K562 (cell line): Measurements from ENCODE around the gene HYAL3. TPM values are rescaled to one million over a fixed set of nuclear protein-coding genes. Genes with fewer than 3 reads are reported as not detected.
A peak's percentile ranks its signal among the peaks of the same experiment; 100 is the strongest.

Source experiments
- ARID1B ChIP-seq: fragments of 450-650 bp; IDR thresholded peaks from 2 replicates; pipeline ENCODE4 v1.6.1; 2016; ENCODE audit warnings: antibody characterized with exemption, mild to moderate bottlenecking, inconsistent platforms
- CBFA2T2 ChIP-seq: fragments of 450-650 bp; conservative IDR thresholded peaks from 2 replicates; pipeline ENCODE4 v1.6.1; 2017; ENCODE audit warnings: mild to moderate bottlenecking
- CGGBP1 ChIP-seq: fragments of 250-450 bp; sonication (Bioruptor Pico); IDR thresholded peaks from 2 replicates; pipeline ENCODE4 v1.9.0; 2021; ENCODE audit warnings: mild to moderate bottlenecking
- ELK1 ChIP-seq: sonication (generic); formaldehyde crosslinking; IDR thresholded peaks from 2 replicates; pipeline ENCODE4 v1.8.1; 2022; ENCODE audit warnings: missing genetic modification reagents
- ETS1 ChIP-seq: conservative IDR thresholded peaks from 2 replicates; pipeline ENCODE4 v1.6.1; 2011; ENCODE audit warnings: low read depth, mild to moderate bottlenecking, low read length; ENCODE audit not compliant: control insufficient read depth
- HDAC6 ChIP-seq: IDR thresholded peaks from 2 replicates; pipeline ENCODE4 v1.6.1; 2012; ENCODE audit warnings: low read depth, mild to moderate bottlenecking, control low read depth, inconsistent platforms, low read length, moderate library complexity
- HEY1 ChIP-seq: fragments of 250-450 bp; sonication (Bioruptor Pico); IDR thresholded peaks from 2 replicates; pipeline ENCODE4 v1.5.0; 2020; ENCODE audit warnings: mild to moderate bottlenecking, moderate library complexity, borderline replicate concordance
- HINFP ChIP-seq: fragments of 450-650 bp; conservative IDR thresholded peaks from 2 replicates; pipeline ENCODE4 v1.6.1; 2016; ENCODE audit warnings: missing genetic modification characterization, low read depth, mild to moderate bottlenecking, control low read depth, missing compliant biosample characterization
- ILK ChIP-seq: fragments of 450-650 bp; IDR thresholded peaks from 2 replicates; pipeline ENCODE4 v1.6.1; 2016; ENCODE audit warnings: missing genetic modification characterization, low read depth, mild to moderate bottlenecking, missing compliant biosample characterization, moderate library complexity, borderline replicate concordance
- KHSRP ChIP-seq: fragments of 450-650 bp; IDR thresholded peaks from 2 replicates; pipeline ENCODE4 v1.6.1; 2017
- LCOR ChIP-seq: sonication (generic); formaldehyde crosslinking; IDR thresholded peaks from 2 replicates; pipeline ENCODE4 v1.8.0; 2022; ENCODE audit warnings: mild to moderate bottlenecking, missing genetic modification reagents
- MXI1 ChIP-seq: IDR thresholded peaks from 2 replicates; pipeline ENCODE4 v1.6.1; 2011; ENCODE audit warnings: low read depth, mild to moderate bottlenecking, improper control_type of control experiment, low read length
- NCOA6 ChIP-seq: fragments of 450-650 bp; IDR thresholded peaks from 2 replicates; pipeline ENCODE4 v1.6.1; 2017; ENCODE audit warnings: mild to moderate bottlenecking
- NELFE ChIP-seq: IDR thresholded peaks from 2 replicates; pipeline ENCODE4 v1.6.1; 2011; ENCODE audit warnings: mild to moderate bottlenecking; ENCODE audit not compliant: insufficient read depth, insufficient read length
- PCBP2 ChIP-seq: fragments of 200-400 bp; formaldehyde crosslinking; IDR thresholded peaks from 2 replicates; pipeline ENCODE4 v1.6.1; 2018; ENCODE audit warnings: low read length, low read depth, mild to moderate bottlenecking, moderate library complexity; ENCODE audit not compliant: poor library complexity, severe bottlenecking
- RBM17 ChIP-seq: fragments of 200-400 bp; formaldehyde crosslinking; IDR thresholded peaks from 2 replicates; pipeline ENCODE4 v1.6.1; 2017; ENCODE audit warnings: low read depth, mild to moderate bottlenecking, low read length, borderline replicate concordance
- RHOXF2B ChIP-seq: fragments of 250-450 bp; sonication (Bioruptor Pico); conservative IDR thresholded peaks from 2 replicates; pipeline ENCODE4 v1.5.1; 2021
- SREBF2 ChIP-seq: sonication (generic); formaldehyde crosslinking; IDR thresholded peaks from 2 replicates; pipeline ENCODE4 v1.4.0; 2020; ENCODE audit warnings: mild to moderate bottlenecking, missing genetic modification reagents
- STAG1 ChIP-seq: sonication (generic); formaldehyde crosslinking; IDR thresholded peaks from 2 replicates; pipeline ENCODE4 v1.5.0; 2020; ENCODE audit warnings: missing genetic modification reagents, borderline replicate concordance
- STAT5B ChIP-seq: fragments of 250-450 bp; sonication (Bioruptor Pico); IDR thresholded peaks from 2 replicates; pipeline ENCODE4 v1.8.0; 2021; ENCODE audit warnings: mild to moderate bottlenecking, inconsistent platforms
- TAF1 ChIP-seq: IDR thresholded peaks from 2 replicates; pipeline ENCODE4 v1.6.1; 2011; ENCODE audit warnings: mild to moderate bottlenecking, low read length, moderate library complexity; ENCODE audit not compliant: insufficient read depth, control insufficient read depth, severe bottlenecking; ENCODE audit errors: extremely low read depth
- TFAM ChIP-seq: fragments of 250-450 bp; sonication (Bioruptor Pico); conservative IDR thresholded peaks from 2 replicates; pipeline ENCODE4 v1.5.0; 2021; ENCODE audit warnings: mild to moderate bottlenecking, moderate library complexity
- TSC22D4 ChIP-seq: fragments of 450-650 bp; IDR thresholded peaks from 2 replicates; pipeline ENCODE4 v1.6.1; 2016; ENCODE audit warnings: missing genetic modification characterization, missing biosample characterization, control low read depth
- ZNF121 ChIP-seq: sonication (generic); formaldehyde crosslinking; conservative IDR thresholded peaks from 2 replicates; pipeline ENCODE4 v1.8.0; 2022; ENCODE audit warnings: missing genetic modification reagents
- ZNF165 ChIP-seq: fragments of 250-450 bp; sonication (Bioruptor Pico); IDR thresholded peaks from 2 replicates; pipeline ENCODE4 v1.4.0; 2020; ENCODE audit warnings: borderline replicate concordance
- ZNF717 ChIP-seq: fragments of 250-450 bp; sonication (Bioruptor Pico); IDR thresholded peaks from 2 replicates; pipeline ENCODE4 v1.5.0; 2021
- ZNF77 ChIP-seq: fragments of 250-450 bp; sonication (Bioruptor Pico); IDR thresholded peaks from 2 replicates; pipeline ENCODE4 v1.5.0; 2020
- polyA plus RNA-seq, 8 experiments: library from polyadenylated mRNA; depleted of rRNA in 4 of 8; stranded (reverse) in 5 of 8; unstranded in 3 of 8; fragments of >200 nt; fragmentation: Nextera tagmentation in 2 of 8; fragmentation: Illumina TruSeq in 1 of 8; extraction: Ambion mirVana in 2 of 8; extraction: Trizol in 1 of 8; gene quantifications; 2 replicates each; pipeline versions ENCODE4 v1.2.1 to v1.2.3, GENCODE V29; 2011 to 2014; ENCODE audit warnings: inconsistent platforms in 1 of 8, missing spikeins in 1 of 8
- total RNA-seq, 7 experiments: library from RNA; depleted of rRNA in 6 of 7; stranded (reverse); fragments of >200 nt in 6 of 7; fragmentation: Illumina TruSeq in 2 of 7; extraction: Trizol in 2 of 7; gene quantifications; 2 replicates each; pipeline versions ENCODE4 v1.2.1 to v1.2.3, GENCODE V29; 2011 to 2021; ENCODE audit warnings: low replicate concordance in 1 of 7

The HYAL3 gene
- total and polyA plus RNA-seq, 9 of the 15 experiments (the other 6 are each of a cell fraction or from before 2014, with no cell fraction given), result 0.38 to 9.1 (median 6.8) TPM

- no peak for TF ChIP-seq RBM17
- no peak for TF ChIP-seq KHSRP
- no peak for TF ChIP-seq HEY1
- TF ChIP-seq HINFP, result no peak
- TF ChIP-seq SREBF2 (CRISPR knock-in tag), result no peak
- TF ChIP-seq TSC22D4 (tag), result no peak
- no peak for TF ChIP-seq STAT5B (CRISPR knock-in tag)
- no peak for TF ChIP-seq CBFA2T2
- no peak for TF ChIP-seq ELK1 (CRISPR knock-in tag)
- no peak for TF ChIP-seq STAG1 (CRISPR knock-in tag)
- TF ChIP-seq ARID1B, result no peak
- peak; percentile 59 for TF ChIP-seq TAF1
- no peak for TF ChIP-seq HDAC6
- TF ChIP-seq LCOR (CRISPR knock-in tag), result 0 out of 2 replicates have a peak, but pooled peaks have one; percentile 37
- no peak for TF ChIP-seq ZNF121 (CRISPR knock-in tag)
- no peak for TF ChIP-seq CGGBP1
- peak; percentile 37; the same call in 1 of the 2 replicates for TF ChIP-seq MXI1
- TF ChIP-seq TFAM (CRISPR knock-in tag), result no peak
- no peak for TF ChIP-seq ILK (tag)
- no peak for TF ChIP-seq NCOA6
- no peak for TF ChIP-seq PCBP2
- no peak for TF ChIP-seq RHOXF2B (CRISPR knock-in tag)
- TF ChIP-seq NELFE, result no peak
- peak; percentile 75 for TF ChIP-seq ETS1
- no peak for TF ChIP-seq ZNF77 (CRISPR knock-in tag)
- TF ChIP-seq ZNF165 (CRISPR knock-in tag), result no peak
- no peak for TF ChIP-seq ZNF717 (CRISPR knock-in tag)
Observed at GRCh38 chr3:50327943-50328691, 28.9 kb upstream of the HYAL3 start, which contains the start of gene TUSC2 (continued).
